Measurements from ENCODE around the gene BLOC1S1.

Gene BLOC1S1

GRCh38 chr12:55694651-55695050, 21.2 kb upstream of the BLOC1S1 start:
- no peaks in the 10 kb centered on the region for H3K4me1 ChIP-seq (ENCODE audit: insufficient read depth, low read length)
- no peak overlapping the region for H3K27ac ChIP-seq (ENCODE audit: low read length)
- H3K27me3 ChIP-seq (ENCODE audit: insufficient read depth, low read length, poor library complexity), result peaks cover 3% of the 10 kb centered on the region
- TF ChIP-seq CTCF (IDR thresholded peaks at IDR 0.05; ENCODE audit: borderline replicate concordance, extremely low read depth, low read length, poor library complexity, severe bottlenecking) (no peak), EZH2 (IDR thresholded peaks at IDR 0.05; ENCODE audit: borderline replicate concordance, low read depth, low read length, severe bottlenecking) (no peak)
- no peaks in the 10 kb centered on the region for H4K20me1 ChIP-seq (ENCODE audit: insufficient read depth, low read length)
- no peaks in the 10 kb centered on the region for H3K9me3 ChIP-seq (ENCODE audit: insufficient read depth, low read length, severe bottlenecking)
- H3K4me3 ChIP-seq (ENCODE audit: low read depth in 1 of 2, low read length in 2 of 2), result no peak overlapping the region
- H3K4me2 ChIP-seq (ENCODE audit: insufficient read depth, low read length), result no peak overlapping the region
- ATAC-seq (ENCODE audit: insufficient read depth, low read depth), result no peak
- H3K79me2 ChIP-seq (ENCODE audit: insufficient read depth, low read length), result no peaks in the 10 kb centered on the region
- DNase-seq, result no peak
- H3K36me3 ChIP-seq (ENCODE audit: insufficient read depth, low read length), result no peaks in the 10 kb centered on the region
- no peak overlapping the region for H2AFZ ChIP-seq (ENCODE audit: low read depth, low read length)
- H3K9ac ChIP-seq (ENCODE audit: low read depth, low read length), result no peak overlapping the region

GRCh38 chr12:55695349-55695748, 20.5 kb upstream of the BLOC1S1 start:
- H3K4me2 ChIP-seq (ENCODE audit: insufficient read depth, low read length), result no peak overlapping the region
- no peak for ATAC-seq (ENCODE audit: insufficient read depth, low read depth)
- no peaks in the 10 kb centered on the region for H3K79me2 ChIP-seq (ENCODE audit: insufficient read depth, low read length)
- H3K9me3 ChIP-seq (ENCODE audit: insufficient read depth, low read length, severe bottlenecking), result no peaks in the 10 kb centered on the region
- DNase-seq, result no peak
- no peak overlapping the region for H3K9ac ChIP-seq (ENCODE audit: low read depth, low read length)
- H3K4me3 ChIP-seq (ENCODE audit: low read depth in 1 of 2, low read length in 2 of 2), result no peak overlapping the region
- no peaks in the 10 kb centered on the region for H3K36me3 ChIP-seq (ENCODE audit: insufficient read depth, low read length)
- H2AFZ ChIP-seq (ENCODE audit: low read depth, low read length), result no peak overlapping the region
- peaks cover 3% of the 10 kb centered on the region for H3K27me3 ChIP-seq (ENCODE audit: insufficient read depth, low read length, poor library complexity)
- no peaks in the 10 kb centered on the region for H3K4me1 ChIP-seq (ENCODE audit: insufficient read depth, low read length)
- H3K27ac ChIP-seq (ENCODE audit: low read length), result no peak overlapping the region
- H4K20me1 ChIP-seq (ENCODE audit: insufficient read depth, low read length), result no peaks in the 10 kb centered on the region
- TF ChIP-seq EZH2 (IDR thresholded peaks at IDR 0.05; ENCODE audit: borderline replicate concordance, low read depth, low read length, severe bottlenecking) (no peak), CTCF (IDR thresholded peaks at IDR 0.05; ENCODE audit: borderline replicate concordance, extremely low read depth, low read length, poor library complexity, severe bottlenecking) (no peak)

GRCh38 chr12:55696141-55696540, 19.7 kb upstream of the BLOC1S1 start:
- H3K4me2 ChIP-seq (ENCODE audit: insufficient read depth, low read length), result no peak overlapping the region
- no peaks in the 10 kb centered on the region for H4K20me1 ChIP-seq (ENCODE audit: insufficient read depth, low read length)
- TF ChIP-seq CTCF (IDR thresholded peaks at IDR 0.05; ENCODE audit: borderline replicate concordance, extremely low read depth, low read length, poor library complexity, severe bottlenecking) (no peak), EZH2 (IDR thresholded peaks at IDR 0.05; ENCODE audit: borderline replicate concordance, low read depth, low read length, severe bottlenecking) (no peak)
- H3K27ac ChIP-seq (ENCODE audit: low read length), result no peak overlapping the region
- peaks cover 3% of the 10 kb centered on the region for H3K27me3 ChIP-seq (ENCODE audit: insufficient read depth, low read length, poor library complexity)
- H3K9ac ChIP-seq (ENCODE audit: low read depth, low read length), result no peak overlapping the region
- ATAC-seq (ENCODE audit: insufficient read depth, low read depth) (no peak), DNase-seq (no peak)
- H3K4me3 ChIP-seq (ENCODE audit: low read depth in 1 of 2, low read length in 2 of 2), result no peak overlapping the region
- H3K79me2 ChIP-seq (ENCODE audit: insufficient read depth, low read length), result no peaks in the 10 kb centered on the region
- no peaks in the 10 kb centered on the region for H3K36me3 ChIP-seq (ENCODE audit: insufficient read depth, low read length)
- H2AFZ ChIP-seq (ENCODE audit: low read depth, low read length), result no peak overlapping the region
- H3K4me1 ChIP-seq (ENCODE audit: insufficient read depth, low read length), result no peaks in the 10 kb centered on the region
- H3K9me3 ChIP-seq (ENCODE audit: insufficient read depth, low read length, severe bottlenecking), result no peaks in the 10 kb centered on the region

Measured in DND-41 (cell line).